MM.1S (cell line): ENCODE results near the gene SIK1.

Source experiments
- DNase-seq: peaks from one replicate; pipeline ENCODE4 v3.0.0-alpha.2; 2015
- H2AFZ ChIP-seq: fragments of 300-600 bp; sonication (generic); 2 replicates; pipeline ENCODE4 v1.6.0; 2016; ENCODE audit warnings: antibody characterized with exemption, low read length
- H3F3A ChIP-seq: fragments of 300-600 bp; sonication (generic); 2 replicates; pipeline ENCODE4 v1.6.1; 2016; ENCODE audit warnings: mild to moderate bottlenecking, antibody characterized with exemption, low read length, moderate library complexity, mixed read lengths; ENCODE audit not compliant: insufficient read depth
- H3K27ac ChIP-seq: fragments of 300-600 bp; sonication (generic); 2 replicates; pipeline ENCODE4 v1.5.1; 2016; ENCODE audit warnings: mild to moderate bottlenecking, low read length
- H3K27me3 ChIP-seq: fragments of 300-600 bp; sonication (generic); replicated peaks from 2 replicates; pipeline ENCODE4 v1.6.0; 2016; ENCODE audit warnings: low read length; ENCODE audit not compliant: insufficient read depth
- H3K36me3 ChIP-seq: fragments of 300-600 bp; sonication (generic); replicated peaks from 2 replicates; pipeline ENCODE4 v1.6.1; 2016; ENCODE audit warnings: mild to moderate bottlenecking, low read length, mixed read lengths; ENCODE audit not compliant: insufficient read depth
- H3K4me1 ChIP-seq: fragments of 300-600 bp; sonication (generic); 2 replicates; pipeline ENCODE4 v1.6.1; 2016; ENCODE audit warnings: low read length, mixed read lengths
- H3K4me2 ChIP-seq: fragments of 300-600 bp; sonication (generic); 2 replicates; pipeline ENCODE4 v1.6.0; 2016; ENCODE audit warnings: low read depth, low read length
- H3K4me3 ChIP-seq: fragments of 300-600 bp; sonication (generic); 2 replicates; pipeline ENCODE4 v1.5.1; 2016; ENCODE audit warnings: low read length, mixed read lengths
- H3K79me2 ChIP-seq: fragments of 300-600 bp; sonication (generic); 2 replicates; pipeline ENCODE4 v1.6.1; 2016; ENCODE audit warnings: mixed run types, low read length, mixed read lengths
- H3K9ac ChIP-seq: fragments of 300-600 bp; sonication (generic); 2 replicates; pipeline ENCODE4 v1.6.1; 2016; ENCODE audit warnings: low read length, mixed read lengths
- H3K9me2 ChIP-seq: fragments of 300-600 bp; sonication (generic); replicated peaks from 2 replicates; pipeline ENCODE4 v1.6.1; 2016; ENCODE audit warnings: mild to moderate bottlenecking, low read length, mixed read lengths; ENCODE audit not compliant: insufficient read depth
- H3K9me3 ChIP-seq: fragments of 300-600 bp; sonication (generic); replicated peaks from 2 replicates; pipeline ENCODE4 v1.6.1; 2016; ENCODE audit warnings: mild to moderate bottlenecking, low read length, mixed read lengths; ENCODE audit not compliant: insufficient read depth
- H4K20me1 ChIP-seq: fragments of 300-600 bp; sonication (generic); 2 replicates; pipeline ENCODE4 v1.6.1; 2016; ENCODE audit warnings: mild to moderate bottlenecking, low read length, moderate library complexity, mixed read lengths; ENCODE audit not compliant: insufficient read depth
- EZH2 ChIP-seq: fragments of 300-600 bp; sonication (generic); optimal IDR thresholded peaks from 2 replicates; pipeline ENCODE3; 2017; ENCODE audit warnings: low read depth, mild to moderate bottlenecking, antibody characterized with exemption, low read length, mixed read lengths
- EZH2phosphoT487 ChIP-seq: fragments of 300-600 bp; sonication (generic); IDR thresholded peaks from 2 replicates; pipeline ENCODE4 v1.6.1; 2018; ENCODE audit warnings: antibody characterized with exemption, low read length
- TF ChIP-seq, protein P1 (sequence below): fragments of 300-600 bp; sonication (generic); IDR thresholded peaks from 2 replicates; pipeline ENCODE4 v1.5.1; 2016; ENCODE audit warnings: antibody characterized with exemption, low read length, mixed read lengths

The SIK1 gene

DNA sequence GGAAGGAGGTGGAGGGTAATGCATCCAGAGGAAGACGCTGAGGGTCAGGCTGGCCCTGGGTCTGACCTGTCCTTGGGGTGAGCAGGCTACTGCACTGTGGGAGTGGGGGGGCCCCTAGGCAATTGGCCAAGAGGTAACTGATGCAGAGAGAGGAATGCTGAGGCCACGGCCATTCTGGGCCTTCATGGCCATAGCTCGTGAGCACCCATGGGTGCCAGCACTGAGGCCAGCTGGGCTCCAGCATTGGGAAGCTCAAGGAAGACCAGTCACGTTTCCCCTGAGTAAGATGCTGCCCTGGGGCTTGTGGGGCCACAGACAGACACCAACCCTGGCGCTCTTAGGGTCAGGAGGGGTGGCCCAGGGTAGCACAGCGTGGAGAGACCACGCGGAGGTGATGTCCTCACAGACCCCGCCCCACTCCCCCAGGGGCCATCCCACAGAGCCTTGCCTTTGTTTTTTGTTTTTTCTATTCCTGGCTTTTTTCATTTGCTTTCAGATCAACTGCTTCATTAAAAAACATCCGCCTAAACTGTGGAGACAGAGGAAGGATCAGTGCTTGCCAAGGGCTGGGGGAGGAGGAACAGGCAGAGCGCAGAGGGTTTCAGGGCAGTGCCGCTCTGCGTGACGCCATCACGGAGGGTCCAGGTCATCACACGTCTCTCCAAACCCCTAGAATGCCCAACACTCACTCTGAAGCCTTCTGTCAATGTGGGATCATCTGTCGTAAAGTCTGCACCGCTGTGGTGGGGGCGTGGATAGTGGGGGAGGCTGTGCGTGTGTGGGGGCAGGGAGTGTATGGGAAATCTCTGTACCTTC, 61.1 kb downstream of the SIK1 start:
- H3K27ac ChIP-seq, result no peak overlapping the region
- no peaks in the 10 kb centered on the region for H4K20me1 ChIP-seq
- no peaks in the 10 kb centered on the region for H3K9me2 ChIP-seq
- H3K4me1 ChIP-seq, result peaks cover 19% of the 10 kb centered on the region
- no peak overlapping the region for H3K9ac ChIP-seq
- H3K36me3 ChIP-seq, result no peaks in the 10 kb centered on the region
- no peak overlapping the region for H3K4me2 ChIP-seq
- H3K4me3 ChIP-seq, result no peak overlapping the region
- H3K27me3 ChIP-seq, result no peaks in the 10 kb centered on the region
- TF ChIP-seq EZH2phosphoT487, result no peak
- no peak for TF ChIP-seq EZH2
- TF ChIP-seq, protein P1, sequence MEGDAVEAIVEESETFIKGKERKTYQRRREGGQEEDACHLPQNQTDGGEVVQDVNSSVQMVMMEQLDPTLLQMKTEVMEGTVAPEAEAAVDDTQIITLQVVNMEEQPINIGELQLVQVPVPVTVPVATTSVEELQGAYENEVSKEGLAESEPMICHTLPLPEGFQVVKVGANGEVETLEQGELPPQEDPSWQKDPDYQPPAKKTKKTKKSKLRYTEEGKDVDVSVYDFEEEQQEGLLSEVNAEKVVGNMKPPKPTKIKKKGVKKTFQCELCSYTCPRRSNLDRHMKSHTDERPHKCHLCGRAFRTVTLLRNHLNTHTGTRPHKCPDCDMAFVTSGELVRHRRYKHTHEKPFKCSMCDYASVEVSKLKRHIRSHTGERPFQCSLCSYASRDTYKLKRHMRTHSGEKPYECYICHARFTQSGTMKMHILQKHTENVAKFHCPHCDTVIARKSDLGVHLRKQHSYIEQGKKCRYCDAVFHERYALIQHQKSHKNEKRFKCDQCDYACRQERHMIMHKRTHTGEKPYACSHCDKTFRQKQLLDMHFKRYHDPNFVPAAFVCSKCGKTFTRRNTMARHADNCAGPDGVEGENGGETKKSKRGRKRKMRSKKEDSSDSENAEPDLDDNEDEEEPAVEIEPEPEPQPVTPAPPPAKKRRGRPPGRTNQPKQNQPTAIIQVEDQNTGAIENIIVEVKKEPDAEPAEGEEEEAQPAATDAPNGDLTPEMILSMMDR, result no peak
- no peak overlapping the region for H2AFZ ChIP-seq
- H3K79me2 ChIP-seq, result no peaks in the 10 kb centered on the region
- no peaks in the 10 kb centered on the region for H3K9me3 ChIP-seq
- no peak for DNase-seq
- peaks cover 19% of the 10 kb centered on the region for H3F3A ChIP-seq

DNA sequence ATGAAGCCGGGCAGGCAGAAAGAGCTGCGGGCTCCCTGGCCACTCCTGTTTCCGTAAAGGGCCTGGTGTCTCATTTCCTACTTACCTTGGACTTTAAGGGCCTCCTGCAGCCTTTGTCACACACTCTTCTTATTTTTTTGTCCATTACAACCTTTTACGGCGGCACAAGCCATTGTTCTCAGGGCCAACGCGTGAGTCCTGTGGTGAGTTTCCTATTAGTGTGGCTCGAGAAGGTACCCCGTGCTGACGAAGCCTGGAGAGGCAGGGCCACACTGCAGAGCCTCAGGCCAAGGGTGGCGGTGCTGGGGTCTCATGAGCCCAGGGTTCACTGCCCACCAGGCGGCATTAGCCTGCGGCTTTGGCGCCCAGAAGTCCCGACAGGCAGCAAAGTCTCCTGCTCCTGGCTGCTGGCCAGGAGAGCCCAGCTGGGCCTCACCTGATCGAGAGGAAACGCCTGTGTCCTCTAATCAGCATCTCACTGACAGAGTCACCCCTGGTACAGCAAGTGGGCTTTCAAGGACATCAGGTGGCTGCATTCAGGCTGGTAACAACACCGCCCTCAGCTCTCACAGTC, 62.0 kb downstream of the SIK1 start:
- Histone ChIP-seq H3K27me3 (no peaks in the 10 kb centered on the region), H3K79me2 (no peaks in the 10 kb centered on the region), H3K4me2 (no peak overlapping the region), H3K9ac (no peak overlapping the region), H3K9me2 (no peaks in the 10 kb centered on the region), H2AFZ (no peak overlapping the region), H3K36me3 (no peaks in the 10 kb centered on the region), H4K20me1 (no peaks in the 10 kb centered on the region), H3K9me3 (no peaks in the 10 kb centered on the region), H3F3A (peaks cover 21% of the 10 kb centered on the region), H3K4me1 (peaks cover 26% of the 10 kb centered on the region), H3K4me3 (no peak overlapping the region), H3K27ac (no peak overlapping the region)
- TF ChIP-seq EZH2phosphoT487 (no peak), EZH2 (no peak)
- TF ChIP-seq, protein P1, result no peak
- DNase-seq, result no peak
